H9 (cell line): ENCODE results near the gene FHL3. TPM values are rescaled to one million over a fixed set of nuclear protein-coding genes. Genes with fewer than 3 reads are reported as not detected.

Source experiments
- DNase-seq: peaks from one replicate; pipeline ENCODE4 v3.0.0-alpha.2; 2017
- H2AFZ ChIP-seq: one replicate; pipeline ENCODE4 v1.6.1; 2013; ENCODE audit warnings: mild to moderate bottlenecking, low read length, control low read depth, moderate library complexity
- H2AK5ac ChIP-seq: 2 replicates; pipeline ENCODE4 v1.6.1; 2013; ENCODE audit warnings: low read length, control low read depth, mixed read lengths; ENCODE audit not compliant: insufficient read length
- H2BK120ac ChIP-seq: one replicate; pipeline ENCODE4 v1.6.1; 2013; ENCODE audit warnings: low read depth, mild to moderate bottlenecking, low read length, control low read depth, inconsistent platforms; ENCODE audit not compliant: poor library complexity, severe bottlenecking
- H2BK12ac ChIP-seq: 2 replicates; pipeline ENCODE4 v1.6.1; 2013; ENCODE audit warnings: low read length, control low read depth, mixed read lengths, low read depth; ENCODE audit not compliant: insufficient read length
- H2BK15ac ChIP-seq: 2 replicates; pipeline ENCODE4 v1.6.1; 2013; ENCODE audit warnings: low read depth, low read length, control low read depth
- H2BK20ac ChIP-seq: one replicate; pipeline ENCODE4 v1.6.1; 2013; ENCODE audit warnings: low read depth, mild to moderate bottlenecking, low read length, control low read depth, inconsistent platforms; ENCODE audit not compliant: poor library complexity, severe bottlenecking
- H2BK5ac ChIP-seq: 2 replicates; pipeline ENCODE4 v1.6.1; 2013; ENCODE audit warnings: low read length, control low read depth, mixed read lengths; ENCODE audit not compliant: insufficient read length
- H3K14ac ChIP-seq: 2 replicates; pipeline ENCODE4 v1.6.1; 2013; ENCODE audit warnings: low read length, control low read depth; ENCODE audit not compliant: insufficient read depth
- H3K18ac ChIP-seq: 2 replicates; pipeline ENCODE4 v1.6.1; 2013; ENCODE audit warnings: low read depth, mild to moderate bottlenecking, mixed read lengths, low read length, control low read depth; ENCODE audit not compliant: insufficient read length
- H3K23ac ChIP-seq: 2 replicates; pipeline ENCODE4 v1.6.1; 2013; ENCODE audit warnings: low read length, control low read depth, mixed read lengths, low read depth; ENCODE audit not compliant: insufficient read length
- H3K23me2 ChIP-seq: 2 replicates; pipeline ENCODE4 v1.6.1; 2013; ENCODE audit warnings: low read depth, mild to moderate bottlenecking, mixed read lengths, low read length, control low read depth; ENCODE audit not compliant: insufficient read length, poor library complexity, severe bottlenecking
- H3K27ac ChIP-seq: 2 replicates; pipeline ENCODE4 v1.5.1; 2013; ENCODE audit warnings: low read length, control low read depth, mixed read lengths, low read depth; ENCODE audit not compliant: insufficient read length
- H3K27me3 ChIP-seq: 2 replicates; pipeline ENCODE4 v1.6.1; 2013; ENCODE audit warnings: low read length, control low read depth, inconsistent platforms; ENCODE audit not compliant: insufficient read depth
- H3K4ac ChIP-seq: 2 replicates; pipeline ENCODE4 v1.6.1; 2013; ENCODE audit warnings: low read depth, mild to moderate bottlenecking, control low read depth, inconsistent platforms, low read length, moderate library complexity
- H3K4me1 ChIP-seq: 2 replicates; pipeline ENCODE4 v1.6.1; 2013; ENCODE audit warnings: low read length, control low read depth, inconsistent platforms; ENCODE audit not compliant: insufficient read depth
- H3K4me2 ChIP-seq: 2 replicates; pipeline ENCODE4 v1.6.1; 2013; ENCODE audit warnings: low read length, control low read depth, mixed read lengths; ENCODE audit not compliant: insufficient read length, insufficient read depth
- H3K56ac ChIP-seq: 2 replicates; pipeline ENCODE4 v1.6.1; 2013; ENCODE audit warnings: low read depth, mild to moderate bottlenecking, mixed read lengths, low read length, control low read depth; ENCODE audit not compliant: insufficient read length
- H3K79me1 ChIP-seq: 2 replicates; pipeline ENCODE4 v1.6.1; 2013; ENCODE audit warnings: low read depth, mild to moderate bottlenecking, moderate library complexity, low read length, control low read depth, inconsistent platforms; ENCODE audit not compliant: insufficient read depth, poor library complexity, severe bottlenecking
- H3K79me2 ChIP-seq: 2 replicates; pipeline ENCODE4 v1.6.1; 2013; ENCODE audit warnings: low read length, control low read depth, inconsistent platforms; ENCODE audit not compliant: insufficient read depth
- H3K9ac ChIP-seq: 2 replicates; pipeline ENCODE4 v1.6.1; 2013; ENCODE audit warnings: low read length, control low read depth, mixed read lengths; ENCODE audit not compliant: insufficient read length; ENCODE audit errors: extremely low read depth
- H3K9me3 ChIP-seq: one replicate; pipeline ENCODE4 v1.6.1; 2013; ENCODE audit warnings: low read depth, low read length, inconsistent platforms; ENCODE audit not compliant: control insufficient read depth
- H3T11ph ChIP-seq: one replicate; pipeline ENCODE4 v1.6.1; 2013; ENCODE audit warnings: mild to moderate bottlenecking, low read length, control low read depth, inconsistent platforms
- H4K20me1 ChIP-seq: one replicate; pipeline ENCODE4 v1.6.1; 2013; ENCODE audit not compliant: control insufficient read depth, insufficient read length, insufficient read depth
- H4K5ac ChIP-seq: 2 replicates; pipeline ENCODE4 v1.6.1; 2013; ENCODE audit warnings: low read depth, mild to moderate bottlenecking, mixed read lengths, low read length, control low read depth; ENCODE audit not compliant: insufficient read length
- H4K8ac ChIP-seq: replicated peaks from 2 replicates; pipeline ENCODE4 v1.6.1; 2013; ENCODE audit warnings: low read length, control low read depth, mixed read lengths, low read depth; ENCODE audit not compliant: insufficient read length
- H4K91ac ChIP-seq: 2 replicates; pipeline ENCODE4 v1.6.1; 2013; ENCODE audit warnings: low read depth, mild to moderate bottlenecking, moderate library complexity, mixed read lengths, low read length, control low read depth; ENCODE audit not compliant: insufficient read length
- H3K27ac Mint-ChIP-seq, 3 experiments: 2 replicates in 2 of 3; 3 replicates in 1 of 3; pipeline ENCODE4 v1.8.0; 2020 to 2021; ENCODE audit warnings: mixed read lengths in 3 of 3, mild to moderate bottlenecking in 1 of 3, moderate library complexity in 1 of 3
- H3K27me3 Mint-ChIP-seq: 2 replicates; pipeline ENCODE4 v1.8.0; 2021; ENCODE audit warnings: low read depth, mild to moderate bottlenecking, moderate library complexity, mixed read lengths
- H3K36me3 Mint-ChIP-seq, 3 experiments: 2 replicates in 2 of 3; 3 replicates in 1 of 3; pipeline ENCODE4 v1.8.0; 2020 to 2021; ENCODE audit warnings: low read depth in 3 of 3, mixed read lengths in 3 of 3; ENCODE audit not compliant: insufficient read depth in 1 of 3
- H3K4me1 Mint-ChIP-seq, 2 experiments: 2 replicates each; pipeline ENCODE4 v1.8.0; 2020; ENCODE audit warnings: mixed read lengths in 2 of 2
- H3K4me3 Mint-ChIP-seq, 2 experiments: 2 replicates in 1 of 2; 3 replicates in 1 of 2; pipeline ENCODE4 v1.8.0; 2020 to 2021; ENCODE audit warnings: mild to moderate bottlenecking in 2 of 2, mixed read lengths in 2 of 2, moderate library complexity in 1 of 2
- H3K9me3 Mint-ChIP-seq, 2 experiments: 2 replicates in 1 of 2; 3 replicates in 1 of 2; pipeline ENCODE4 v1.8.0; 2020; ENCODE audit warnings: mild to moderate bottlenecking in 2 of 2, mixed read lengths in 2 of 2, moderate library complexity in 1 of 2
- CTCF ChIP-seq: fragments of 200-600 bp; sonication (generic); conservative IDR thresholded peaks from 3 replicates; pipeline ENCODE4 v1.8.0; 2021; ENCODE audit warnings: antibody characterized with exemption, mild to moderate bottlenecking
- WGBS: extraction: QIAGEN DNeasy Blood & Tissue Kit; methylation state at CpG from one replicate; pipeline ENCODE4 v1.1.7; 2013; ENCODE audit warnings: missing lambda C conversion rate, low lambda C conversion rate, mixed read lengths; ENCODE audit not compliant: insufficient read length; ENCODE audit errors: extremely low coverage; 5-methylcytosine and 5-hydroxymethylcytosine counted together
- total RNA-seq: library from RNA; stranded (reverse); gene quantifications from 2 replicates; pipeline ENCODE4 v1.2.1, GENCODE V29; 2021

The FHL3 gene
- total RNA-seq, 1 experiment from 2014 or later, result 32.8 TPM

- Histone ChIP-seq H3K4ac (no peak overlapping the region), H3K27me3 (no peaks in the 10 kb centered on the region), H3T11ph (no peak overlapping the region), H3K4me1 (no peaks in the 10 kb centered on the region), H2BK12ac (no peak overlapping the region), H2AFZ (no peak overlapping the region), H2BK15ac (no peak overlapping the region), H3K27ac (no peak overlapping the region), H4K5ac (no peak overlapping the region), H4K8ac (no peak overlapping the region), H2BK5ac (no peak overlapping the region), H3K23ac (no peak overlapping the region), H3K14ac (no peak overlapping the region), H2BK120ac (no peak overlapping the region), H3K56ac (no peak overlapping the region), H3K4me2 (no peak overlapping the region), H3K79me2 (peaks cover 1% of the 10 kb centered on the region; the same call in 1 of the 2 replicates), H2BK20ac (no peak overlapping the region), H3K23me2 (peaks cover 5% of the 10 kb centered on the region), H4K91ac (no peak overlapping the region), H3K18ac (no peak overlapping the region), H3K79me1 (peaks cover 9% of the 10 kb centered on the region), H4K20me1 (no peaks in the 10 kb centered on the region), H3K9ac (no peak overlapping the region), H3K9me3 (no peaks in the 10 kb centered on the region), H2AK5ac (no peak overlapping the region)
- Mint-ChIP-seq H3K36me3 (peaks cover 26 to 49% (median 48%) of the 10 kb centered on the region in 3 experiments), H3K4me3 (peak overlapping the region; percentile 97 to 98; a peak in 4 of 5 replicates), H3K27me3 (no peaks in the 10 kb centered on the region), H3K27ac (no peak overlapping the region), H3K4me1 (peaks cover 12 to 15% of the 10 kb centered on the region in 2 experiments), H3K9me3 (no peaks in the 10 kb centered on the region; a peak in 2 of 5 replicates)
- no peak for DNase-seq
- no CpG with 5 or more reads among the region's 1 CpG for WGBS
- no peak for TF ChIP-seq CTCF
Measured at GRCh38 chr1:37987679-37988078, 17.6 kb downstream of the FHL3 start.
